GM19438 (cell line): Measurements from ENCODE around the gene LRRC53.

Experiments
- ATAC-seq: cut with Tn5 transposase; IDR thresholded peaks from one replicate; pipeline ENCODE4 v1.9.1; 2021; ENCODE audit warnings: low read depth; ENCODE audit not compliant: unreplicated experiment

The LRRC53 gene

DNA sequence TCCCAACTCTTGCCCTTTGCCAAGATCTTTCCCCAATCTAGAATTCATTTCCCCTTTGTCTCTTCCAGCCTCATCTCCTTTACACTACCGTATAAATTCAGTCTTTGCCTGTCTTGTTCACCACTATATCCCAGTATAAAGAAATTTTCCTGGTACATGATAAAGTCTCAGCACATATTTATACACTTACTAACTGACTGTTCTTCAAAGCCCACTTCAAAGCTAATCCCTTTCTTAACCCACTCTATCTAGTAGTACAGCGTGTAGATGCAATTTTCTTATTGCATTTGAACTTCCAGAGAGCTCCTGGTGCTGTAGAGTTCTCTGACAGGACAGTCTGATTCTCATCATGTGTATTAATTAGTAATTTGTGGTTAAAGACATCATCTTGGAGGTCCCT is 78.1 kb downstream of the LRRC53 start:
- ATAC-seq: no peak

DNA sequence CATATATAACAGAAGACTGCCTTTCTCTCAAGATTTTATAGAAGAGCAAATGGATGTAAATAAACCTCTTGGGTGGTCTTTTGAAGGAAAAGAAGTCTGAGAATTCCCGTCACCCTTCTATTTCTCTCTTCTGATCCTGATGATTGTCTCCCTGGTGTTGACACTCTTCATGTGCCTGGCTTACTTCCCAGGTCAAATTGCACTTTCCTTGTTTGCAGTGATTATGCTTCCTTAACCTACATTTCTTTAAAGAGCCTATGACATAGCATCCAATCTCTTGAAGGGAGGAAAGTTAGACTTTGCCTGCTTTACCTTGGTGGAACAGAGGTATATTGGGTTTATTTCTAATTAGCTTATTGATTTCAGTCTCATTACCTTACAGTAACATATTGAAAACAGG is 80.1 kb downstream of the LRRC53 start:
- no peak for ATAC-seq

DNA sequence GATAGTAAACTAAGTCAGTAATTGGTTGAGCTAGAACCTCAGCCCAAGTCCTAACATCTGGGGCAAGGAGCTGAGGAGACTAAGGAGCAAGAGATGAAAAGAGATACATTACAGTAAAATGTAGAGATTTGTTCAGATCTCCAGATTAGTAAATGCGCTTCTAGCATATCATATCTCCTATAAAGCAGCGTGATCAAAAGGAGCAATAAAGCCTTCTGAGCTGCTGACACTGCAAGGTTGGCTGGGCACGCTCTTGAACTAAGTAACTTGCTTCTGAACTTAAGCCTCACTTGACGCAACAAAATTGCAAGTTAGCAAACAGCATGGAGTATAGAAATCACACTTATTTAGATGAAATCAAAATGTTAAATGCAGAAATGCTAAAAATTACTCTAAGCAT is 80.9 kb downstream of the LRRC53 start:
- no peak for ATAC-seq

DNA sequence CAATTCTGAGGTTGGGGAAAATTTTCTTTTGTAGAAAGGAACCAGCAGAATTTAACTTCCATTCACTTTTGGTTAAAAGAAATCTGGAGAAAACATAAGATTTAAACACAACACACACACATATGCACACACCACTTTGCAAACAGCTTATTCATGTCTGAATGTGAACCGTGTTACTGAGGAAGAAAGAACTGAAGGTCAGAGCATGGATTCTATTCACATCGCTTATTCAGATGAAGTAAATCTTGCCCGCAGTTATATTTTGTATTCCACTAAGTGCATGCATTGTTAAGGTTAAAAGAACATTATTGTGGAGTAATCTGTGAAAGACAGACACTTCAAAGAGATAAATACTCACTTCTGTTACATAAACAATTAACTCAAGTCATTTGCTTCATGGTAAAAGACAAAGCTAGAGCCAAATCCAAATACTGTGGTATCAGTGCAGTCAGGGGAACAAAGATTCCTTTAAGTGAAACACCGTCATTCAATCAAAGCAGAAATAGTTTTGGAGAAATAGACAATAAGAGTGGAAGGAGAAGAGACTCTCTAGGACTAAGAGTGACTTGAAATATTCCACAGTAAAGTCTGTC is 82.0 kb downstream of the LRRC53 start:
- ATAC-seq: no peak

DNA sequence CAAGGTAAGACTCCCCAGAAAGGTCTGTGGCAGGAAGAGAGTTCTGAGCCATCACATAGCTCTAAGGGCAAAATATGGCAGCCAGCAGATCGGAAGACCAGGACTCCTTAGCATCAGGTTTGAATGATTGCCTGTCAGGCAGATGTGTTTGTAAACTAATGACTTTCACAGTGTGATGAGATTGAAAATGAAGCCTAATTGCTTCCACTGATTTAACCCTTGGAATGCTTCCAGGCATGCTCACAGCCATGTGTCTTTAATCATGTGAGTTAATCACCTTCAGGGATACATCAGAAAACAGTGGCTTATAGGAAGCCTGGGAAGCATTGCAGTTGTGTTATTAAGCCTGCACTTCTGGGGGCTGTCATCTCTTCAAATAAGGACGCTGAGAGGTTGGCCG is 82.8 kb downstream of the LRRC53 start:
- ATAC-seq: no peak

DNA sequence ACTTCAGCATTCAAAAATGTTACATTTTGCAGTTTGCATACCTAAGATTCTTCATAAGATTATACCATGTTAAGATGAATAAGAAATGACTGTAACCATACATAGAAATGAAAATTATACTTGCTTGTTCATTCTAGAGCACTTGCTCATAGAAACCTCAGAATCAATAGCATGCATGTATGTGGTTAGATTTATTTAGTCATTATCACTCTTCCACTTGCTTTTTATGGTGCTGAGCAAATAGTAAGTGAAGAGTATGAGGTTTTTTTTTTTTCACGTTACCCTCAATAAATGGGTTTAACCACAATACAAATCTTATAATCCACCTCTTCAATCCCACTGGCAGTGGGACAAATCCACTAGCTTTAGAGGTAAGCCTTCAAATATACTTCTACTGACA is 84.7 kb downstream of the LRRC53 start:
- ATAC-seq: no peak

DNA sequence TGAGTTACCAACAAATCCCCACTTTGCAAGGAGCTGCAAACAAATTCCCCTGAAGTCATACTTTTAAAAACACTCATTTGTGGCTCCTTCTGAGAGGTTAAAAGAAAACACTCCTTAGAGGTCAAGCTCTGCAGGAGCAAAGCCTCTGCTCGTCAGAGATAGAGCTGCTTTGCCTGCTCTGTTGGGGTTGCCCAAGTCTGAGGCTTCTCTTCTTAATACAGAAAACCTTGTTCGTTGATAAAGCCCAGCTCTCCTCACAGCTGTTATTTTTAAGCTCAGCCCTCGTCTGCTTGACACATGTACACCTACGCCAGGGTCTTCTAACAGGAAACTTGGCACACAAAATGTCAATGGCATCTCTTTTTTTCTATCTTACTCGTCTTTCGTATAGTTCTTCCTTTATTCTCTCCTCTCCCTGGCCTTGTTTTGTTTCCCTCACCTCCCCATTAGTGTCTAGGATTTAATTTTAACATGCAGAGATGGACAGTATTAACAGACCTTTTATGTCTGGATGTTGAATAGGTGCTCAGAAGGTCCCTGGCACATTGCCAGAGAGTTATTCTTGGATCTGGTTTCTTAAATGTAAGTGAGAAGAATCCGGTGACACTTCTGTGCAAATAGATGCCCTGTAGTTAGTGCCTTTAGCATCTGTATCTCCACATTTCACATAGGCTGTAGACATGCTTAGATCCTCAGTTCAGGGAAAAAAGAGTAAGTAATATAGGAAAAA is 86.0 kb downstream of the LRRC53 start:
- no peak for ATAC-seq

DNA sequence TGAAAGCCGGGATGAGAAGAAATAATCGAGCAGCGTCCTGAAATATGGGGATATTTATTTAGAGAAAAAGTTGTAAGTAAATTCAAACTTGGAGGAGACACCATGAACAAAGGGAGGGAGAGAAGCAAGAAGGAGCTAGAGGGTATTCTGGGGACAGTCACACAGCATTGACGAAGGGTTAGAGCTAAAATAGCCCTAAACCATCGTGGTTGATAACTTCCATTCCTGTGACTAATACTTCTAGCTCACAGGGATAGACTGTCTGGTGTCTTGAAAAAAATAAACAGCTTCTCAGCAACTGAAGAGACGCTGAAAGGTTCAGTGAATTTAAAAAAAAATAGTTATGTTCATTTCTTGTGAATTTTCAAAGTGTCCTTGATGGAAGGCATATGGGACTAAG is 86.7 kb downstream of the LRRC53 start:
- no peak for ATAC-seq

DNA sequence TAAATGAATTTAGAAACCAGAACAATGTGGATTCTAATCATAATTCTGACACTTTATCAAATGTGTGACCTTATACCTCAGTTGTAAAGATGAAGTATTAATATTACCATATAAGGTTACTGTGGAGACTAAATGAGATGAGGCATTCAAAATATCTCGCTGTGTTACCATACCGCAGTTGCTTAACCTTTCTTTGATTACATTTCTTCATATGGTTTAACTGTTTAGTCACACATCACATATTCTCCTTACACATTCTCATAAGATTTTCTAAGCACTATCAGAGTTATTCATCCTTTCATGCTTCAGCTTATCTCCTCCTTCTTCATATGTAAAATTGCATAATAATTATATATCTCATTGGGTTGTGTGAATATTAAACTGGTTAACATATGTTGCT is 88.9 kb downstream of the LRRC53 start:
- ATAC-seq: no peak

DNA sequence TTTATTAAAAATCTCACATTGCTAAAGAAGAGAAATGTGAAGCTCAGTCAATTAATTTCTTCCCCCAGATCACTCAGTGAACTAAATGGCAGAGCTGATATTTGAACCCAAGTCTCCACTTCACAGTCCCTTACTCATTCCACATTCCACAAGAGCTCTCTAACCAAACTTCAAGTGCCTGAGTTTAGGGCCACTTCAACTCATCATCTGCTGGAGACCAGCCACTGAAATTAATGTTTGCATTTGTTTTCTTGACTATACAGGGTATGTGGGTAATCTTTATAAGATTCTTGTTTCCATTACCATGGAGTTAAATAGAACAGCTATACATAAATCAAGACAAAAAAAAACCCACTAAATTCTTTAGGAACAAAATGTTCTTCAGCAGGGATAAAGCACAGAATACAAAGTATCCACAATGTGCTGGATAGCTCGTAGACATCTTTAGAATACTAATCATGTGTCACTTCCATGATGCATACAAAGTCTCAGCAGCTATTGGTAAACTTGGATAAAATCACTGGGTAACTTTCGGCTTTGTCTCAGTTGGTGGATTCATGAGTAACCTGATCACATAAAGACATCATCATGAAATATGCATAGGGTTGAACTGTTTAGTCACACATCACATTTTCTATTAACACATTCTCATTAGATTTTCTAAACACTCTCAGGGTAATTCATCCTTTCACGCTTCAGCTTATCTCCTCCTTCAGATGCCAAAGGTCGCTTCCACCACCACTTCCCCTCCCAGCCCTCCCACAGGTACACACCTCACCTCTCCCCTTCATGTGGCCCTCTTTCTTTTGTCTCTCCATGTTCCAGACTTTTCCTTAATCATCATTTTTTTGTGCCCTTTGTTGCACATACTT is 89.8 kb downstream of the LRRC53 start:
- no peak for ATAC-seq

DNA sequence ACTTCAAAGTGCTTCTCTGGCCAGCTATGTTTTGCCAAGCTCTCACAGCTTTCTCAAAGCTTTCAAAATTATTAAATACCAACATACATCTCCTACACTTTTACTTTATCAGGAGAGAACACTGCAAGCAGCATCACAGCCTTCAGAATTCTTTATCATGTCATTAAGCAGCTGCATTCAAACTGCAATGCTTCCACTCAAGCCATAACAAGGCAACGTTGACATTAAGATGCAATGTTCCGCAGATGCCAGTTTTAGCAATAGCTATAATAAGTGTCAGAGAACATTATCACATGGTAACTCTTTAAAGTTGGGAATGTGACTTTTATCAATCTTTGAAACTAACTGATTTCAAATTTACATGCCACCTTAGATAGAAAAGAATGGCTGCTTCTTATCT is 91.9 kb downstream of the LRRC53 start:
- ATAC-seq: no peak
